ENCODE measurements around the gene RAB3D.
"Not testable (repeated sequence)": the region's sequence is repeated elsewhere in the genome, so short reads cannot be mapped to it uniquely, and the experiment has no call there.

Gene RAB3D

DNA sequence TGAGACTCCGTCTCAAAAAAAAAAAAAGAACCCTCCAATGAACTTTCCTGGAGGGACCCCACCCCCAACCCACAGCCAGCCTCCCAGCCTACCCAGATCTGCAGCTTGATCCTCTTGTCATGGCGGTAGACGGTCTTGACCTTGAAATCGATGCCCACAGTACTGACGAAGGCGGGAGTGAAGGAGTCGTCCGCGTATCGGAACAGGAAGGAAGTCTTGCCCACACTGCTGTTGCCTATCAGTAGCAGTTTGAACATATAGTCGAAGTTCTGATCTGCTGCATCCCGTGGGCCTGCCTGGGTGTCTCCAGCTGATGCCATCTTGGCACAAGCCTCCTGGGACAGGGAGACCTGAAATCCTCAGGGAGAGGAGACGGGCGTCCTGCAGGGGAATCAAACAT, 2.4 kb downstream of the RAB3D start:
- DNase-seq, result no peak

DNA sequence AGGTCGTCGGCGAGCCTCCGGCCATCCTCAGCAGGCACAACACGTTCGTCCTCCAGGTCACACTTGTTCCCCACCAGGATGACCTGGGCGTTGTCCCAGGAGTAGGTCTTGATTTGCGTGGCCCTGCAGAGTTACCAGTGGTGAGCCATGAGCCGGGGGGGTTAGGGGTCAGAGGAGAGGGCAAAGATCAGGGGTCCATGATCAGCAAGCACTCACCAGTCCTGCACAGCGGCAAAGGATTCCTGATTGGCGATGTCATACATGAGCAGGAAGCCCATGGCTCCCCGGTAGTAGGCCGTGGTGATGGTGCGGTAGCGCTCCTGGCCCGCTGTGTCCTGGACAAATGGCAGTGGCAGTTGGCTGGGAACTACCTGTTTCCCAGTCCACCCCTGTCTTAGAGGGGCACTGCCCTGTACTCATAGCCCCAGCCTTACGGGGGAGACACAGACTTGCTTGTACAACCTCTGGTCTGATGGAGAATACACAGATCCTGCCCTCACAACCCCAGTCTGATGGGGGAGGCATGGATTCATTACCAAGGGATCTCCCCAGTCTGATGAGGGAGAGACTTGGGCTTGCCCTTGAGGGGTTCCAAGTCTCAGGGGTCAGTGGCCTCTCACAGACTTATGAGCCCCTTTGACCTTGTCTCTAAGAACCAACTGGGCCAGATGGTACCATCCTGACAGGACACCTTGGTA, 3.9 kb downstream of the RAB3D start:
- DNase-seq, result no peak

DNA sequence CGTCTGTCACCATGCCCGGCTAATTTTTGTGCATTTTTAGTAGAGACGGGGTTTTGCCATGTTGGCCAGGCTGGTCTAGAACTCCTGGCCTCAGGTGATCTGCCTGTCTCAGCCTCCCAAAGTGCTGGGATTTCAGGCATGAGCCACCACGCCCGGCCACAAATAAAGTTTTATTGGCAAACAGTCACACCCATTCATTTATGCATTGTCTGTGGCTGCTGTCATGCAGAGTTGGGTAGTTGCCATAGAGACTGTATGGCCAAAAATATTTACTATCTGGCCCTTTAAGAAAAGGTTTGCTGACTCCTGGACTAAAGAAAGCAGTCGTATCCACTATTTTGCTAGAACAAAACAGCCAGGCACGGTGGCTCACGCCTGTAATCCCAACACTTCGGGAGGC, 5.6 kb downstream of the RAB3D start:
- DNase-seq, result not testable (repeated sequence)

DNA sequence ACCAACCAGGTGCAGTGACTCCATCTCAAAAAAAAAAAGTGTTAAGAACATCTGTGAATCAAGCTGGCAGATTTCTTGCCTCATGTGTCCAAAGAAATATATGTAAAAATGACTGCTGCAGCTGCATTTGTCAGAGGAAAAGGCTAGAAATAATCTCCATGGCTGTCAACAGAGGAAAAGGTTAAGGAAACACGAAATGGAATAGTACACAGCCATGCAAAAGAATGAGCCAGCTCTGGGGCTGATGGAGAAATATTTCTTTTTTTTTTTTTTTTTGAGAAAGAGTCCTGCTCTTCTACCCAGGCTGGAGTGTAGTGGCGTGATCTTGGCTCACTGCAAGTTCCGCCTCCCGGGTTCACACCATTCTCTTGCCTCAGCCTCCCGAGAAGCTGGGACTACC, 6.6 kb downstream of the RAB3D start:
- no peak for DNase-seq

DNA sequence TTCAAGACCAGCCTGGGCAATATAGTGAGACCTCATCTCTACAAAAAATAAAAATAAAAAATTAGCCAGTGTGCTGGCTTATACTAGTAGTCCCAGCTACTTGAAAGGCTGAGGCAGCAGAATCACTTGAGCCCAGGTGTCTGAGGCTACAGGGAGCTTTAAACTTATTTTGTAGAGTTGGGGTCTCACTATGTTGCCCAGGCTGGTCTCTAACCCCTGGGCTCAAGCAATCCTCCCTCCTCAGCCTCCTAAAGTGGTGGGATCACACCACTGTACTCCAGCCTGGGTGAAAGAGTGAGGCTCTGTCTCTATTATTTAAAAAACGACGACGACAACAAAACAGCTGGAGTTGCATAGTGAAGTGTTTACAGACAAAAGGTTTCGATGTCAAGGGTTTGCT, 8.0 kb downstream of the RAB3D start:
- no peak for DNase-seq

DNA sequence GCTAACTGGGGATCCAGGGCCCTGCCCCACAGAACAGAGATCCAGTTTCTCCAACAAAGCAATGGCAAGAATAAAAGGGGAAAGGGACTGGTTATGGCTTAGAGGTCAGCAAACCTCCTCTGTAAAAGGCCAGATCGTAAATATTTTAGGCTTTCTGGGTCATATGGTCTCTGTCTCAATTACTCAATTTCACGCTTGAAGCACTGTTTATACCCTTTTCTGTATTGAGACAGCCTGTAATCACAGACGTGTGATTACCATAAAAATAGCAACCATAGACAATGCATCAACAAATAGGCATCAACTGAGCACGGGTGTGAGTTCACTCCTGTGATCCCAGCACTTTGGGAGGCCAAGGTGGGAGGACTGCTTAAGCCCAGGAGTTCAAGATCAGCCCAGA, 9.3 kb downstream of the RAB3D start:
- DNase-seq, result no peak

DNA sequence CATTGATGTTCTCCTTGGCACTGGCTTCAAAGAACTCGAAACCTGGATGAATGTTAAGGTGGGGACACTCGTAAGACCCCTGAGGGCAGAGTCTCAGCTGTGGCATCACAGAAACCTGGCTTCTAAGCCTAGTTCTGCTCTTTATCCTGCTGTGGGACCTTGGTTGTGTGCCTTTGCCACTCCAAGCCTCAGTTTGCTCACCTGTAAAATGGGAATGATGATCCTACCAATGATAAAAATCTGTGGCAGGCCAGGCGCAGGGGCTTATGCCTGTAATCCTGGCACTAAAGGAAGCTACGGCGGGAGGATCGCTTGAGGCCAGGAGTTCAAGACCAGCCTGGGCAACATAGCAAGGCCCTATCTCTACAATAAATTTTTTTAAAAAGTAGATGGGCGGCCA, 13.9 kb downstream of the RAB3D start:
- DNase-seq, result no peak

DNA sequence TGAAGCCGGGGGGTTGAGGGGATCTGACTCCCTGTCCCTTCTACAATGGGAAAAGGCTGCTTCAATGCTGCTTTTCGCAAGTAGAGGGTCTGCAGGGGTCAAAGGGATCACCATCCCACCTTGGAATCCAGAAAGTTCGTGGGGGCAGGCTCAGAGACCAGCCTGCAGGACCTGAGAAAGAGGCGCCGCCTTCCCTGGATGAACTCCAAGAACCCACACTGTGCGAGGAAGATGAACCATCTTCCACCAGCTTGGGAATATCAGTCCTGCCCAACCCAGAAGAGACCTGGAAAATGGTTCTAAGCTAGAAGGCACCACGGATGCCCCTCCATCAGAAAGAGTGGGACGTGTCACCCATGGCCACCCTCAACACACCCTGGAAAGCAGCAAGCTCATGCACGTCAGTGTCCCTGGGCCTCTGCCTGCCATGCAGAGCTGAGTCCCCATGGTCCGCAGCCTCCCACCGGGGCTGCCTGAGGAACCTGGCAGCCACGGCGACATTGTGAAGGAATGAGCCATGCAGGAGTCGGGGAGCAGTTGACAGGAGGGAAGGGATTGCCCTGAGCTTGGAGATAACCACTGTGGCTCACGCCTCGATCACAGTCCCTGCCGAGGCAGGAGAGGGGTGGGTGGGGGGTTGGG, 14.6 kb downstream of the RAB3D start:
- no peak for DNase-seq

DNA sequence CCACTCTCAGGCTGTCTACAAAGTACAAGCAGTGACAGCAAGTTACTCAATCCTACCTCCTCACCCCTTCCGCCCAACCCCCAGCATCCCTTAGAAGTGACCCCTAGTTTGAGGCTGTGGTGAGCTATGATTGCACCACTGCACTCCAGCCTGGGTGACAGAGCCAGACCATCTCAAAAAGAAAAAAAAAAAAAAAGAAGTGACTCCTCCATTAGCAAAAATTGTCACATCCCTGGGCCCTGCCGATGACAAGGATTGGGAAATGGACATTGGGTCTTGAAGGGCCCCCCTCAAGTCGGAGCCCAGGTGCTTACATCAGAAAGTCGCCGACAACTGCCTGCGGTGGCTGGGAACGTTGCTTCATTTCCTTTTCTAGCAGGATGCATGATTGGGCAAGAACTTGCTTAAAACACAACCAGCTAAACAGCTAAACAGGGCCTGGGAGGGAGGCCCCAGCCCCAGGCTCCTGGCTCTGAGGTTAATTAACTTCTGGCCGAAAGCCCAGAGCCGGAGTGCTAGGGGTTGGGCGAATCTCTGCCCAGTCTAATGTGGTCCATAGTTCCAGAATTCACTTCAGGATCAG, 15.3 kb downstream of the RAB3D start:
- DNase-seq, result peak; percentile 26

DNA sequence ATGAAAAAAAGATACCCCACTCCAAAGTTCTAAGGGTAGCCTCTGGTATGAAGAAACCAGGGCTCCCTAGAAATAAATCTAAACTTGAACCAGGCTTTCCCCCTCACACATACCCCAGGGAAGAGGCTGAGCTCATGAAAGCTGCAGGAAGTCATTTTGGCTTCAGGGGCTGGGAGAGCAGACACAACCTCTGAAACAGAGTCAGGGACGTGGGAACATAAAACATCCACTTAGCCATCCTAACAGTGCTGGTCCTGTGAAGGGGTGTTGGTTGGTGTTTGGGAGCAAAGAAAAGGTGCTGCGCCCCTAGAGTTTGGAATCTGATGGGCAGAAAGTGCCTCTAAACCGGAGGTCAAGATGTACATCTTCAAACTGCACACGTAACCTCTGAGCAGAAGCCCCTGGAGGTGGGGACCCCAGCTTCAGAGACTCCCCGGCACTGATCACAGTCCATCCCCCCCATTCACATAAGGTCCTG, 15.8 kb downstream of the RAB3D start:
- no peak for DNase-seq

DNA sequence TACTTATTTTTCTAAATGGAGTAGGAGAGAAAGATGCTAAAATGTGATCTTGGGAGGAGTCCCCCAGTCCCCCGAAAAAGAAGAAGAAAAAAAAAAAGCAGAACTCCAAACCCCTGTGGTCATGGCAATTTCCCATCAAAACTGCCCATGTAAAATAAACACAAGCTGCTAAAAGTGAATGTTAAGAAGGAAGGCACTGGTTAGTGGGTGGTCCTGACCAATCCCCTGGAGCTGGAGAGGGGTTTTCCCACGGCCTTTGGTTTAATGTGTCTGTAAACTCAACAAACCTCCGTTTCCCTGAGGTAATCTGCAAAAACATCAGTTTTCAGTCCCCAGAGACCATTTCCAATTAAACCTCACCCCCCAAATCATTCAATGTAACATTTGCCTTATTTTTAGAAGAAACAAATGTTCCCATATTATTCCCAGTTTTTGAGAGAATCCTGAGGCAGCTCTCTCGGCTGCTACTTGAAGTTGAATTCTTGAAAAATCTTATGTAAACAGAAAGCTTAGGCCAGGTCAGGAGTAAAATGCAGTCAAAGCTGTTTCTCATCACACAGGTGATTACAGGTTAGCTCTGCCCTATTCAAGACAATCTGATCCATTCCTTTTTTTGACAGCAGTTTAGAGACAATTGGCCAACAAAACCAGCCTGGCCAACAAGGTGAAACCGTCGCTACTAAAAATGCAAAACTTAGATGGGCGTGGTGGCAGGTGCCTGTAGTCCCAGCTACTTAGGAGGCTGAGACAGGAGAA, 17.0 kb downstream of the RAB3D start:
- no peak for DNase-seq

DNA sequence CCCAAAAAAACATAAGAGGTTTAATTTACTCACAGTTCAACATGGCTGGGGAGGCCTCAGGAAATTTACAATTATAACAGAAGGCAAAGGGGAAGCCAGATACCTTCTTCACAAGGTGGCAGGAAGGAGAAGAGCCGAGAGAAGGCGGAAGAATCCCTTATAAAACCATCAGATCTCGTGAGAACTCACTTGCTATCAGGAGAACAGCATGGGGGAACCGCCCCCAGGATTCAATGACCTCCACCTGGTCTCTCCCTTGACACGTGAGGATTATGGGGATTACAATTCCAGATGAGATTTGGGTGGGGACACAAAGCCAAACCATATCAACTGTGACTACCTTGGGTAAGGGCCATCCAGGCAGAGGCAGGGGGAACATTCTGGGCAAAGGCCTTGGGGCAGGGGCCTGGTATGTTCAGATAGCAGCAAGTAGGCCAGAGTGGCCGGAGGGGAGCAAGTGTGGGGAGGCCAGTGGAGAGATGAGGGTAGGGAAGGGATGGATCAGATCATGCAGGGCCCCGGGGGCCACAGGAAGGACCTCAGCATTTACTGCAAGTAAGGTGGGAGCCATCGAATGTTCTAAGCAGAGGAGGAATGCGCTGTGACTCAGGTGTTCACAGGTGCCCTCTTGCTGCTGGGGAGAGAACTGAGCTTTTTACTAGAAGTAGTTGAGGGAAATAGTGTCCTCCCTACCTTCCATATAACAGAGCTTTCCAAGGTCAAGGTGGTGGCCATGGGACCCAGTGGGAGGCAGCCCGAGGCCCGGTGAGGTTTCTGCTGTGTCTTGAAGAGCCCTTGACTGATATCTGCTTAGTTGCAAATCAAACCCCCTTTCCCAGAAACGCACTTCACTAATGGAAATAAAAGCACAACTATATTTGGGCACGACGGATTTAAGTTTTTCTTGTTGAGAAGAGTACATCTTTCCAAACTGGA, 18.0 kb downstream of the RAB3D start:
- no peak for DNase-seq

DNA sequence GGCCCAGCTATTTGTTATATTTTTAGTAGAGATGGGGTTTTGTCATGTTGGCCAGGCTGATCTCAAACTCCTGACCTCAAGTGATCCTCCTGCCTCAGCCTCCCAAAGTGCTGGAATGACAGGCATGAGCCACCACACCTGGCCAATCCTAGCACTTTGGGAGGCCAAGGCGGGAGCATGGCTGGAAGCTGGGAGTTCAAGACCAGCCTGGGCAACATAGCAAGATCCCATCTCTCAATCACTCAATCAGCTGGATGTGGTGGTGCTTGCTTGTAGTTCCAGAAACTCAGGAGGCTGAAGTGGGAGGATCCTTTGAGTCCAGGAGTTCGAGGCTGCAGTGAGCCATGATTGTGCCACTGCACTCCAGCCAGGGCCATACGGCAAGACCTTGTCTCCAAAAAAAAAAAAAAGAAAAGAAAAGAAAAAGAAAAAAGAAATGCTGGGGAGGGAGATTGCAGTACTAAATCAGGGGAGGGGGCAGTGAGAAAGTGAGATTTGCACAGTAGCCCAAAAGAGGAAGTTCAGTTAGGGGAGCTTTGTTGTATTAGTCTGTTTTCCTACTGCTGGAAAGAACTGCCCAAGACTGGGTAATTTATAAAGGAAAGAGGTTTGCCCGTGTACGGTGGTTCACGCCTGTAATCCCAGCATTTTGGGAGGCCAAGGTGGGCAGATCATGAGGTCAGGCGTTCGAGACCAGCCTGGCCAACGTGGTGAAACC, 19.0 kb downstream of the RAB3D start:
- DNase-seq, result not testable (repeated sequence)

DNA sequence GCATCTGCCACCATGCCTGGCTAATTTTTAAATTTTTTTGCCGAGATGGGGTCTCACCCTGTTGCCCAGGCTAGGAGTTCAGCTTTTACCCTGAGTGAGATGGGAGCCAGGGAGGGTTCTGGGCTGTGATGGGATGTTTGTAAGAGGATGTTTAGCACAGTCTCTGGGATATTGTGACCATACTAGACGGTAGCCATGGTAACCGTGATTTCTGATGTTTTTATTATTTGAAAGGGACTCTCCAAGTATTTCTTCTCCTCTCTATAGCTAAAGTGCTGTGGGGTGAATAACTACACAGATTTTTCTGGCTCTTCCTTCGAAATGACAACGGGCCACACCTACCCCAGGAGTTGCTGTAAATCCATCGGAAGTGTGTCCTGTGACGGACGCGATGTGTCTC, 33.1 kb downstream of the RAB3D start:
- no peak for DNase-seq

DNA sequence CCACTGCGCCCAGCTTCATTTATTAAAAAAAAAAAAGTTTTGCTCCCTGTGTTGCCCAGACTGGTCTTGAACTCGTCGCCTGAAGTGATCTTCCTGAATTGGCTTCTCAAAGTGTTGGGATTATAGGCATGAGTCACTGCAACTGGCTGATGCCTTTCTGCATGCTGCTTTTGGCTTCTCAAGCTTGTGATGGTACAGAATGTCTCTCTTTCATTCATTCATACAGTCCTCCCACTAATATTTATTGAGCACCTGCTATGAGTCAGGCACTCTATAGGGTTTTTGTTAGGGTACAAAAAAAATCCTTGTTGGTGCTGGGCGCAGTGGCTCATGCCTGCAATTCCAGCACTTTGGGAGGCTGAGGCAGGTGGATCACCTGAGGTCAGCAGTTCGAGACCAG, 34.5 kb downstream of the RAB3D start:
- no peak for DNase-seq

DNA sequence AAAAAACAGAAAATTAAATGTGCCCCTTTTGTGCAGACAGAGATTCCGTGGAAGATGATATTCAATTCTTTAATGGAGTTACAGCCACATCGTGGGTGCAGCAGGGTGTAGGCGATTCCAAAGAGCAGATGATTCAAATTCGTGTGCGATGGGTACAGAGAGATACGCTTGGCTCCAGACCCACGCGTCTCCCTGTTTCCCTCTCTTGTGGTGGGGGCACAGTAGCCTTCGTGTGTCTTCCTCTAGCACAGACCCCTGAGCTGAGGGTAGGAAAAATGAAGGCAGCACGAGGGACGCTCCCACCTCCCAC, 38.7 kb downstream of the RAB3D start:
- no peak for DNase-seq

DNA sequence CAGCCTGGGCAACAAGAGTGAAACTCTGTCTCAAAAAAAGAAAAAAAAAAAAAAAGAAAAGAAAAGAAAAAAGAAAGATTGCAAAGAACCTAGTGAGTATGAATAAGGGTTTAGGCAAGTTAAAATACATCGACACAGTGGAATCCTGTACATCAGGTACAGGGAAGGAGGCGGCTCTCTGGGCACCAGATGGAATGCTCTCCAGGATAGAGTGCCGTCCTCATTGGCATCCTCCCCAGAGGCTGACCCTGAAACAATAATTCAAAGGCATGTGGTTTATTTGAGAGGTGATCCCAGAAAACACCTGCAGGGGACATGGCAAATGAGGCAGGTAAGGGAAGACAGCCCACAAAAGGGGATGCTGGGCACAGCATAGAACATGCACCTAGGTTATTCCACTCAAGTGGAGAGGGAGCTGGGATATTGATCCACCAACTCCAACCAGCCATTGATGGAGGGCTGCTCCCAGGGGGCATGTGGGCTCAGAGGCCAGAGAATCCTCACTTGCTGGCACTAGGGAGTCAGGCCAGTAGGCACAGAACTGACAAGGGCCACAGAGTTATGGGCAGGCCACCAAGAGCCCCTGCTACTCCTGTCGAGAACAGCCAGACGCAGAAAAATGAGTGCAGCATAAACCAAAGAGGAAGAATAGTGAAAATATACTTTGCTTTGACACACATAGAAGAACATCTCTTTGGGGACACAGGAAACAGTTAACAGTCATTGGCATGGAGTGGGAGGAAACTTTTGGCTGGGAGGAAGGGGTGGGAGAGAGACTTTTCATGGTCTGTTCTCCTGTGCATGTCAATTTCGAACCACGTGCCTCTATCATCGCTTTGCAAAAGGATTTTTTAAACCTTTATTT, 39.3 kb downstream of the RAB3D start:
- no peak for DNase-seq

DNA sequence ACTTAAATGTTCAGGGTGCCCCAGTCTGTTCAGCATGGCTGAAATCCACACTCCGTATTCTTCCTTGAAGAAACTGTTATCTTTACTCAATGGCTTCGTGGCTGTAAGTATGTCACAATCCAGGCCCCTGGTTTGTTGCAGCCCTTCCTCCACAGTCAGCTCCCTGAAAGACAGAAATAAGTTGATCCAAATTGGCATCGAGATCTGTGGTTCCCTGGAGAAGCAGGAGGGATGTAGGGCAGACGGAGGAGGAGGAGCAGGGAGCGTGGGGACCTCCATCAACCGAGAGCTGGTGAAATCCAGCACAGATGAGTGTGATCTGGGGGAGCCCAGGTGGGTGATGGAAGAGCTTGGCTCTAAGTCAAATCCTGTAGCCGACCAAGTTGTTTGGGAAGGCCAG, 43.2 kb downstream of the RAB3D start:
- DNase-seq, result no peak

DNA sequence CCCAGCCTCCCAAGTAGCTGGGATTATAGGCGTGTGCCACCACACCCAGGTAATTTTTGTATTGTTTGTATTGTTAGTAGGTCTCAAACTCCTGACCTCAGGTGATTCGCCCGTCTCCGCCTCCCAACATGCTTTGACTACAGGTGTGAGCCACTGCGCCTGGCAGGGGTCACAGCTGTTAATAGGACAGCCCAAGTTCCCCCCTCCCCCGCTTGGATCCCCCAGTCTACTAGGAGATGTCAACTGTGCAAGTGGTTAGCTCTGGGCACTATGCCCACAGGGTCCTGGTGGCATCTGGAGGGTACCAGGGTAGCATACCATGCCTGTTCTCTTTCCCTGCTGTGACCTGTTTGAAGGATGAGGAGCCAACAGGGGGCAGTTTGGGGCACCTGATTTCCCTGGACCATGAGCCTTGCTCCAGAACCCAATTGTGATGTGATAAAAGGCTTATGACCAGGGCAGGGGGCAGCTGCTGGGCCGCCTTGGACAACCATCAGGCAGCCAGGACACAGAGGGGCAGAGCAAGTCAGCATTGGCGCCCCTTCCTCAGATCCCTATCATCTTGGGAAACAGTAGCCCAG, 43.7 kb downstream of the RAB3D start, which contains the start of gene TSPAN16:
TSS of gene TSPAN16 (plus strand) at position 496 of the 581 bp plus-strand sequence. CDS start 138 bp downstream, outside the sequence.
- no peak for DNase-seq

DNA sequence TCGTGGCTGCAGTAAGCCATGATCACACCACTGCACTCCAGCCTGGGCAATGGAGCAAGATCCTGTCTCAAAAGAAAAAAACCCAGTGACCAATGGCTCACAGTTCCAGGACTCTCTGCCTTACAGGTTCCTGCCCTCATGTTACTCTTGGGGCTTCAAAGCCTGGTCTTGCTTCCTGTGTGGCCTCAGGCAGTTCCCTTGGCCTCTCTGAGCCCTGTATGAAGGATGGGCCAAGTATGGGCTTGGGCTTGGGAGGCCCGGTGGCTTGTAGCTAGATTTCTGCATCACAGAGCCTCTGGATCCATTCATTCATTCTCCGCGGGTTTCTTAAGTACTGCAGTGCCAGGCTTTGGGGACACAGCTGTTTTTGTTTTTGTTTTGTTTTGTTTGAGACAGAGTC, 44.3 kb downstream of the RAB3D start:
- DNase-seq, result no peak
